OCI-LY1 (cell line): Measurements from ENCODE around the gene ZCCHC7.

Experiments
- H2AFZ ChIP-seq: fragments of 200-600 bp; sonication (generic), shearing (Covaris generic); 2 replicates; pipeline ENCODE4 v1.6.0; 2014; ENCODE audit warnings: antibody characterized with exemption, mild to moderate bottlenecking, low read length
- H3F3A ChIP-seq: fragments of 200-600 bp; sonication (generic), shearing (Covaris generic); 2 replicates; pipeline ENCODE4 v1.6.0; 2014; ENCODE audit warnings: mild to moderate bottlenecking, antibody characterized with exemption, low read length, moderate library complexity; ENCODE audit not compliant: insufficient read depth
- H3K27ac ChIP-seq: fragments of 200-600 bp; sonication (generic); 2 replicates; pipeline ENCODE4 v1.5.1; 2014; ENCODE audit warnings: low read length, mixed run types, mild to moderate bottlenecking, low read depth; ENCODE audit not compliant: poor library complexity, severe bottlenecking
- H3K27me3 ChIP-seq: fragments of 200-600 bp; sonication (generic); 2 replicates; pipeline ENCODE4 v1.6.0; 2014; ENCODE audit warnings: antibody characterized with exemption, mild to moderate bottlenecking, low read length, moderate library complexity; ENCODE audit not compliant: insufficient read depth
- H3K36me3 ChIP-seq: fragments of 200-600 bp; sonication (generic); 2 replicates; pipeline ENCODE4 v1.6.1; 2014; ENCODE audit warnings: mild to moderate bottlenecking, antibody characterized with exemption, low read length, moderate library complexity, mixed read lengths; ENCODE audit not compliant: insufficient read depth
- H3K4me1 ChIP-seq: fragments of 200-600 bp; sonication (generic); 2 replicates; pipeline ENCODE4 v1.5.1; 2014; ENCODE audit warnings: mild to moderate bottlenecking, low read length, moderate library complexity; ENCODE audit not compliant: insufficient read depth, severe bottlenecking
- H3K4me2 ChIP-seq: fragments of 200-600 bp; sonication (generic), shearing (Covaris generic); 2 replicates; pipeline ENCODE4 v1.6.1; 2014; ENCODE audit warnings: low read length
- H3K4me3 ChIP-seq: fragments of 200-600 bp; sonication (generic); 2 replicates; pipeline ENCODE4 v1.5.1; 2014; ENCODE audit warnings: low read length, low read depth, mild to moderate bottlenecking, mixed read lengths; ENCODE audit not compliant: poor library complexity, severe bottlenecking
- H3K79me2 ChIP-seq: fragments of 200-600 bp; shearing (Covaris generic); 2 replicates; pipeline ENCODE4 v1.6.1; 2016; ENCODE audit warnings: mixed run types, low read length, mixed read lengths; ENCODE audit not compliant: insufficient read depth
- H3K9ac ChIP-seq: fragments of 200-600 bp; sonication (generic), shearing (Covaris generic); 2 replicates; pipeline ENCODE4 v1.6.1; 2014; ENCODE audit warnings: mild to moderate bottlenecking, low read length, mixed read lengths
- H3K9me2 ChIP-seq: fragments of 200-600 bp; sonication (generic), shearing (Covaris generic); 2 replicates; pipeline ENCODE4 v1.6.1; 2014; ENCODE audit warnings: low read depth, mild to moderate bottlenecking, low read length, mixed read lengths
- H3K9me3 ChIP-seq: fragments of 200-600 bp; shearing (Covaris generic); 2 replicates; pipeline ENCODE4 v1.6.1; 2014; ENCODE audit warnings: low read length, mixed read lengths
- H4K20me1 ChIP-seq: fragments of 200-600 bp; sonication (generic), shearing (Covaris generic); 2 replicates; pipeline ENCODE4 v1.6.0; 2016; ENCODE audit warnings: mild to moderate bottlenecking, low read length; ENCODE audit not compliant: insufficient read depth
- CTCF ChIP-seq: fragments of 200-600 bp; sonication (generic), shearing (Covaris generic); IDR thresholded peaks from 2 replicates; pipeline ENCODE4 v1.5.1; 2017; ENCODE audit warnings: mild to moderate bottlenecking, antibody characterized with exemption, low read length, moderate library complexity, mixed read lengths
- EZH2 ChIP-seq: fragments of 200-600 bp; sonication (generic), shearing (Covaris generic); IDR thresholded peaks from 2 replicates; pipeline ENCODE4 v1.8.0; 2017; ENCODE audit warnings: borderline replicate concordance, mixed run types, mild to moderate bottlenecking, antibody characterized with exemption, low read length, moderate library complexity, mixed read lengths

The ZCCHC7 gene

GRCh38 chr9:37345038-37345437 is 224.7 kb downstream of the ZCCHC7 start:
- no peak overlapping the region for H3K9ac ChIP-seq
- H3K27me3 ChIP-seq = no peaks in the 10 kb centered on the region
- no peak overlapping the region for H3K4me3 ChIP-seq
- peaks cover 49% of the 10 kb centered on the region for H3K36me3 ChIP-seq
- no peak overlapping the region for H3K27ac ChIP-seq
- no peak overlapping the region for H2AFZ ChIP-seq
- H3F3A ChIP-seq = no peaks in the 10 kb centered on the region
- no peak overlapping the region for H3K4me2 ChIP-seq
- peaks cover 33% of the 10 kb centered on the region for H3K4me1 ChIP-seq
- no peaks in the 10 kb centered on the region for H4K20me1 ChIP-seq
- 0 out of 2 replicates have a peak, but pooled peaks cover 7% of the 10 kb centered on the region for H3K79me2 ChIP-seq
- no peaks in the 10 kb centered on the region for H3K9me2 ChIP-seq
- TF ChIP-seq CTCF = no peak
- TF ChIP-seq EZH2 = no peak
- H3K9me3 ChIP-seq = no peaks in the 10 kb centered on the region

- no peaks in the 10 kb centered on the region for H4K20me1 ChIP-seq
- H2AFZ ChIP-seq = no peak overlapping the region
- H3K9me2 ChIP-seq = no peaks in the 10 kb centered on the region
- no peak overlapping the region for H3K9ac ChIP-seq
- no peak overlapping the region for H3K4me3 ChIP-seq
- H3K9me3 ChIP-seq = no peaks in the 10 kb centered on the region
- H3K36me3 ChIP-seq = peaks cover 77% of the 10 kb centered on the region
- no peaks in the 10 kb centered on the region for H3K27me3 ChIP-seq
- no peaks in the 10 kb centered on the region for H3K79me2 ChIP-seq
- H3K4me1 ChIP-seq = no peaks in the 10 kb centered on the region
- no peak overlapping the region for H3K4me2 ChIP-seq
- TF ChIP-seq CTCF (no peak), EZH2 (no peak)
- no peaks in the 10 kb centered on the region for H3F3A ChIP-seq
- H3K27ac ChIP-seq = no peak overlapping the region
Observed at GRCh38 chr9:37348917-37349316, 228.5 kb downstream of the ZCCHC7 start.

DNA sequence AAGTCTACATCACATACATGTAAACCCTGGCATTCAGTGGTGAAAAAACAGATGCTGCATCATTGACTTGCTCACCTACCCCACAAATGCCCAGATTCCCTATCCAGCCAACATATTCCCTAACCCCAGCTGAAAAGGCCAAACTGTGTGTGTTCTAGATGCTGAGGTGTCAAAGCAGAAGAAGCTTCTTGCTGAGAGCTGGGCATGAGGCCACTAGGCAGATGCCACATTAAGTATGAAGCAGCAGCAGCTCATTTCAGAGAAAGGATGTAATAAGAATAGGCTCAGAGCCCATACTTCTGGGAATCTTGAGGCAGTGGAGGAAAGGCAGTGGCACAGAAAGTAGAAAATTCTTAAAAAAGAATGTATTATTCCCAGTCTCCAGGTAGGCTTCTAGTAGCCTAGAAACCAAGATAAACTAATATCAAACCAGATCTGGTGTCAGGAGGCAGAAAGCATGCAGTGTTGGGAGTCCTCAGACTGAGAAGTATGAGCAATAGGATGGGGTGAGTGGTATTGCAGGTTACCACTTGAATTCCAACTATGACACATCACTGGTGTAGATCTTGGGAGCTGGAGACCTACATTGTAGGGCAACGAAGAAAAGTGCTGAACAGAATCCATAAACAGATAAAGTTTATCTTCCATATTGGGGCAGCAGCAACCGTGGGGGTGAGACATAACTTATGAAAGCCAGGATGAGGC is 230.3 kb downstream of the ZCCHC7 start:
- Histone ChIP-seq H3K27ac (no peak overlapping the region), H3K79me2 (no peaks in the 10 kb centered on the region), H3K9me3 (no peaks in the 10 kb centered on the region), H3K36me3 (peaks cover 77% of the 10 kb centered on the region), H2AFZ (no peak overlapping the region), H3K27me3 (no peaks in the 10 kb centered on the region), H3K4me1 (no peaks in the 10 kb centered on the region), H3K9me2 (no peaks in the 10 kb centered on the region), H3K4me3 (no peak overlapping the region), H3F3A (no peaks in the 10 kb centered on the region), H4K20me1 (no peaks in the 10 kb centered on the region), H3K9ac (no peak overlapping the region), H3K4me2 (no peak overlapping the region)
- TF ChIP-seq CTCF (no peak), EZH2 (no peak)
